Left cardiac atrium (tissue), 4 donors: Measurements from ENCODE around the gene SURF1. TPM values are rescaled to one million over a fixed set of nuclear protein-coding genes. Genes with fewer than 3 reads are reported as not detected.
"Not testable (repeated sequence)": the region's sequence is repeated elsewhere in the genome, so short reads cannot be mapped to it uniquely, and the experiment has no call there.

Experiments used
- ATAC-seq, 2 donors: fragments of 200-7000 bp; cut with Tn5 transposase; one replicate each; pipeline ENCODE4 v1.9.1; 2020; ENCODE audit warnings: mild to moderate bottlenecking in 2 of 2, moderate library complexity in 2 of 2
- DNase-seq: peaks from one replicate; pipeline ENCODE4 v3.0.0-alpha.2; 2020
- intact Hi-C, 2 donors: fragments of 100-400 bp; cut with DNase I; formaldehyde crosslinking; loops; one replicate each; pipeline versions ENCODE4 v1.14.1 to v1.15.1; 2022 to 2023
- long read RNA-seq: library from polyadenylated mRNA; unstranded; transcript quantifications from one replicate; pipeline ENCODE4 v2.0.0, GENCODE V29; 2021
- total RNA-seq, 2 donors: library from RNA; stranded (reverse); fragmentation: NEBNext Ultra II Directional; extraction: Animal tissue kit (Norgen Biotek cat#: 25700); gene quantifications; one replicate each; pipeline ENCODE4 v1.2.1, GENCODE V29; 2021
- donor health status: DM: no; HTN: yes; CAD: no.
- donor health status: DM: no; HTN: yes; CAD: no; lungs with severe emphysema.
- donor health status: DM: yes; HTN: yes; CAD: no.
- donor health status: Dilated cardiomyopathy.

SURF1 gene
- 10 to 100 TPM; 34.1 to 42.5 TPM for total RNA-seq
- long read RNA-seq, partial matches to known transcripts = 0 of 3 reads
- long read RNA-seq, other reads (novel, unspliced or antisense) = 0 of 3 reads

GRCh38 chr9:133356391-133357091 lies at the start of gene SURF1, which contains the start of gene SURF2:
Gene SURF1 (minus strand): TSS chr9:133356487. CDS start chr9:133356453, 34 bp downstream.
Gene SURF2 (plus strand): TSS chr9:133356550. CDS start chr9:133356593, 43 bp downstream.
- DNase-seq = peak; percentile 93
- intact Hi-C loops = no loop called here
- peak; percentile 89 to 95 for ATAC-seq

- peak; percentile 15 to 28 for ATAC-seq
- DNase-seq = peak; percentile 52
Measured at GRCh38 chr9:133405508-133406438, 49.5 kb upstream of the SURF1 start.

GRCh38 chr9:133404454-133405002 lies 48.2 kb upstream of the SURF1 start:
- intact Hi-C loops = loop anchor here in 1 of 2 donors (5.0 kb wide), 1 partner anchor 83 kb away; no protein-coding TSS in a partner anchor
- ATAC-seq (no peak), DNase-seq (no peak)

More at GRCh38 chr9:133405508-133406438, 49.5 kb upstream of the SURF1 start:
- intact Hi-C loops = loop anchor here (1.0 to 5.0 kb wide), 2 partner anchors 81 to 82 kb away; no protein-coding TSS in a partner anchor

GRCh38 chr9:133403766-133404453 lies 47.6 kb upstream of the SURF1 start:
- no peak for DNase-seq
- intact Hi-C loops = no loop called here
- ATAC-seq = no peak

- ATAC-seq (no peak), DNase-seq (no peak)
- intact Hi-C loops = no loop called here
Measured at GRCh38 chr9:133402689-133403088, 46.4 kb upstream of the SURF1 start.

- DNase-seq = no peak
- no peak for ATAC-seq
- intact Hi-C loops = no loop called here
Measured at GRCh38 chr9:133401588-133401987, 45.3 kb upstream of the SURF1 start.

- no peak for ATAC-seq
- intact Hi-C loops = no loop called here
Measured at GRCh38 chr9:133400292-133400691, 44.0 kb upstream of the SURF1 start.

GRCh38 chr9:133397895-133398294 lies 41.6 kb upstream of the SURF1 start:
- intact Hi-C loops = no loop called here
- DNase-seq (no peak), ATAC-seq (no peak)

More at GRCh38 chr9:133400292-133400691, 44.0 kb upstream of the SURF1 start:
- DNase-seq = no peak

GRCh38 chr9:133397370-133397769 lies 41.1 kb upstream of the SURF1 start:
- intact Hi-C loops = no loop called here
- no peak for ATAC-seq
- no peak for DNase-seq

- intact Hi-C loops = no loop called here
- DNase-seq = no peak
- peak; percentile 8 to 17 for ATAC-seq
Measured at GRCh38 chr9:133396952-133397351, 40.7 kb upstream of the SURF1 start.

- no peak for DNase-seq
- intact Hi-C loops = no loop called here
- no peak for ATAC-seq
Measured at GRCh38 chr9:133394687-133395271, 38.5 kb upstream of the SURF1 start.

- intact Hi-C loops = no loop called here
- ATAC-seq = no peak
- no peak for DNase-seq
Measured at GRCh38 chr9:133393399-133393798, 37.1 kb upstream of the SURF1 start.

- ATAC-seq, intact Hi-C loops, DNase-seq: not testable (repeated sequence)
Measured at GRCh38 chr9:133392308-133392707, 36.0 kb upstream of the SURF1 start.

- not testable (repeated sequence) for DNase-seq, ATAC-seq
Measured at GRCh38 chr9:133391449-133391848, 35.2 kb upstream of the SURF1 start.

GRCh38 chr9:133390713-133391112 lies 34.4 kb upstream of the SURF1 start:
- intact Hi-C loops = no loop called here
- ATAC-seq (no peak), DNase-seq (no peak)

More at GRCh38 chr9:133391449-133391848, 35.2 kb upstream of the SURF1 start:
- intact Hi-C loops = not testable (repeated sequence)

GRCh38 chr9:133389562-133389961 lies 33.3 kb upstream of the SURF1 start:
- intact Hi-C loops = no loop called here
- ATAC-seq (no peak), DNase-seq (no peak)

GRCh38 chr9:133389025-133389557 lies 32.8 kb upstream of the SURF1 start:
- ATAC-seq (no peak), DNase-seq (no peak)
- intact Hi-C loops = no loop called here

GRCh38 chr9:133387680-133388079 lies 31.4 kb upstream of the SURF1 start:
- no peak for ATAC-seq
- intact Hi-C loops = no loop called here

More at GRCh38 chr9:133387680-133388079, 31.4 kb upstream of the SURF1 start:
- no peak for DNase-seq
